ENCODE data around the gene DIDO1. TPM values are rescaled to one million over a fixed set of nuclear protein-coding genes. Genes with fewer than 3 reads are reported as not detected.

DIDO1 gene
- total RNA-seq (2014; rRNA removed; shearing (Covaris generic)), result 24.3 and 36.5 TPM in 2 replicates

- in situ Hi-C loops (cut with HindIII; ENCODE audit: low sequenced_read_pairs), result no loop called here
- DNase-seq (ENCODE audit: low spot score), result peak; percentile 89
These were observed at the start of gene DIDO1 for GRCh38 chr20:62926229-62927127. DIDO1 (minus strand) TSS chr20:62926505.

GRCh38 chr20:62975251-62975760, 49.0 kb upstream of the DIDO1 start:
- peak; percentile 74 for DNase-seq (ENCODE audit: low spot score)
- in situ Hi-C loops (cut with HindIII; ENCODE audit: low sequenced_read_pairs), result no loop called here

- in situ Hi-C loops (cut with HindIII; ENCODE audit: low sequenced_read_pairs), result no loop called here
- DNase-seq (ENCODE audit: low spot score), result no peak
These were observed 46.8 kb upstream of the DIDO1 start for GRCh38 chr20:62972845-62973745.

- in situ Hi-C loops (cut with HindIII; ENCODE audit: low sequenced_read_pairs), result no loop called here
- peak; percentile 78 for DNase-seq (ENCODE audit: low spot score)
These were observed 45.9 kb upstream of the DIDO1 start for GRCh38 chr20:62971950-62972844.

GRCh38 chr20:62971211-62971949, 45.1 kb upstream of the DIDO1 start:
- in situ Hi-C loops (cut with HindIII; ENCODE audit: low sequenced_read_pairs), result no loop called here

GRCh38 chr20:62970307-62971210, 44.3 kb upstream of the DIDO1 start:
- DNase-seq (ENCODE audit: low spot score), result no peak
- in situ Hi-C loops (cut with HindIII; ENCODE audit: low sequenced_read_pairs), result no loop called here

More at GRCh38 chr20:62971211-62971949, 45.1 kb upstream of the DIDO1 start:
- no peak for DNase-seq (ENCODE audit: low spot score)

GRCh38 chr20:62969939-62970306, 43.6 kb upstream of the DIDO1 start:
- in situ Hi-C loops (cut with HindIII; ENCODE audit: low sequenced_read_pairs), result no loop called here
- DNase-seq (ENCODE audit: low spot score), result no peak

GRCh38 chr20:62969179-62969760, 43.0 kb upstream of the DIDO1 start:
- in situ Hi-C loops (cut with HindIII; ENCODE audit: low sequenced_read_pairs), result no loop called here
- DNase-seq (ENCODE audit: low spot score), result no peak

- no peak for DNase-seq (ENCODE audit: low spot score)
- in situ Hi-C loops (cut with HindIII; ENCODE audit: low sequenced_read_pairs), result no loop called here
These were observed 42.3 kb upstream of the DIDO1 start for GRCh38 chr20:62968378-62969178.

- in situ Hi-C loops (cut with HindIII; ENCODE audit: low sequenced_read_pairs), result no loop called here
- DNase-seq (ENCODE audit: low spot score), result no peak
These were observed 41.5 kb upstream of the DIDO1 start for GRCh38 chr20:62967628-62968351.

GRCh38 chr20:62967149-62967501, 40.8 kb upstream of the DIDO1 start:
- in situ Hi-C loops (cut with HindIII; ENCODE audit: low sequenced_read_pairs), result no loop called here
- DNase-seq (ENCODE audit: low spot score), result no peak

- in situ Hi-C loops (cut with HindIII; ENCODE audit: low sequenced_read_pairs), result no loop called here
These were observed 40.2 kb upstream of the DIDO1 start for GRCh38 chr20:62966212-62967148.

GRCh38 chr20:62965363-62965771, 39.1 kb upstream of the DIDO1 start:
- in situ Hi-C loops (cut with HindIII; ENCODE audit: low sequenced_read_pairs), result no loop called here
- DNase-seq (ENCODE audit: low spot score), result no peak

More at GRCh38 chr20:62966212-62967148, 40.2 kb upstream of the DIDO1 start:
- DNase-seq (ENCODE audit: low spot score), result no peak

- no peak for DNase-seq (ENCODE audit: low spot score)
- in situ Hi-C loops (cut with HindIII; ENCODE audit: low sequenced_read_pairs), result no loop called here
These were observed 38.4 kb upstream of the DIDO1 start for GRCh38 chr20:62964700-62965099.

All from G401 (cell line).